ENCODE results near the gene NAIF1.

NAIF1 gene

DNA sequence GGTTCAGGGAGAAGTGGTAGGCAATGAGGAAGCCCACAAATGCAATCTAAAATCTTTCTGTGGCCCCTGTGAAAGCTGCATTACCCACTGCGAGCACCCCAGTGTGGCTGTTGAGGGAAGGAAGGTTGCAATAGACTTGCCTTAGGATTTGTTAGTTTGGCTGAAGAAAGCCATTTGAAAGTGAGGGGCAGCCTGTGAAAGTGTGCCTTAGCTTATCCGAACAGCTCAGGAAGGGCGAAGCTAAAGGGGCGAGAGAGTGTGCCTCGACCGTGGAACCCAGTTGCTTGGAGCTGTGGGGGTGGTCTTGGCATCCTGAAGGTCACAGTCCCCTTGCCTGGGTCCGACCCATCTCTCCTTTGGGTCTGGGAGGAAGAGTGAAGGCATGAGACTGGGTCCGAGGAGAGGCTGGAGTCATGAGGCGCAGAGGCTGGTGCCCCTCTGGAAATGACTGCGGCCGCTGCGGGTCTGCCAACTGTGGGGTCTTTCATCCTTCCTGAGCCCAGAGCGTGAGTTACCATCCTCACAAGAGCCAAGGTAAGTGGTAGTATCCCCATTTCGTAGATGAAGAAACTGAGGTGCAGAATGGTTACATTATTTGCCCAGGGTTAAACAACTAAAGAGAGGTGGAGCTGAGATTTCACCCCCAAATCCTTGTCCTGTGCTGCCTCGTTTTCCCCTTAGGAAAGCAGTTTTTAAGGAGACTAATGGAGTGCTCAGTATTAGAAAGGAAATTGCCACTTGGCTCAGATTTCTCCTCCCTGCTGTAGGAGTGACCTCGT lies 25.3 kb upstream of the NAIF1 start:
- DNase-seq (ENCODE audit: extremely low spot score) = no peak
- ChIA-PET CTCF (interaction anchor here (0.8 to 11.7 kb wide), 12 partner anchors 7 to 149 kb away, joined by 3 to 105 read pairs (median 4); partner anchors contain the start of gene NAIF1), POLR2A (no interaction called here)
- TF ChIP-seq CTCF (IDR thresholded peaks at IDR 0.05; ENCODE audit: control extremely low read depth, extremely low read depth, low read depth, missing control alignments) = no peak

- ChIA-PET CTCF (interaction anchor here (0.8 to 11.7 kb wide), 9 partner anchors 10 to 148 kb away, joined by 3 to 105 read pairs (median 4); partner anchors contain the start of gene NAIF1), POLR2A (no interaction called here)
- no peak for TF ChIP-seq CTCF (IDR thresholded peaks at IDR 0.05; ENCODE audit: control extremely low read depth, extremely low read depth, low read depth, missing control alignments)
- no peak for DNase-seq (ENCODE audit: extremely low spot score)
Measured at GRCh38 chr9:128091571-128091970, 24.5 kb upstream of the NAIF1 start.

GRCh38 chr9:128091144-128091543 lies 24.0 kb upstream of the NAIF1 start:
- POLR2A ChIA-PET = no interaction called here
- no peak for TF ChIP-seq CTCF (IDR thresholded peaks at IDR 0.05; ENCODE audit: control extremely low read depth, extremely low read depth, low read depth, missing control alignments)

DNA sequence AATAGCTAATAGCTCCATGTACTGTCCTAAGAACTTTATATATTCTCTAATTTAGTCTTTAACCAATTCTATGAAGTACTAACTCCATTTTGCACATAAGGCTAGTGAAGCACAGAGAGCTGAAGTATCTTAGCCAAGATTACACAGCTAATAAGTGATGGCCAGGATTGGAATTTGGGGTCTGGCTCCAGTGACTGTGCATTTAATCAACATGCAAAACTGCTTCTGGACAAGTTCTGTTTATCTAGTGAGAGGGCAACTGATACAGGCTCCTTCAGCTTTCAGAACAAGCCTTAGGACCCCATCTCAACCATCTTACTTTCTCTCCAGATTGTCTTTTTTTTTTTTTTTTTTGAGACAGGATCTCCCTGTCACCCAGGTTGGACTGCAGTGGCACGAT lies 22.2 kb upstream of the NAIF1 start:
- TF ChIP-seq CTCF (IDR thresholded peaks at IDR 0.05; ENCODE audit: control extremely low read depth, extremely low read depth, low read depth, missing control alignments) = no peak
- POLR2A ChIA-PET = interaction anchor here (0.6 kb wide), 1 partner anchor 17 kb away, joined by 4 read pairs; no protein-coding TSS in a partner anchor
- CTCF ChIA-PET = interaction anchor here (1.0 to 2.5 kb wide), 4 partner anchors 17 to 35 kb away, joined by 3 to 8 read pairs (median 4); no protein-coding TSS in a partner anchor
- DNase-seq (ENCODE audit: extremely low spot score) = no peak

More at GRCh38 chr9:128091144-128091543, 24.0 kb upstream of the NAIF1 start:
- CTCF ChIA-PET = interaction anchor here (0.8 to 11.7 kb wide), 7 partner anchors 9 to 148 kb away, joined by 3 to 105 read pairs (median 4); partner anchors contain the start of gene NAIF1
- DNase-seq (ENCODE audit: extremely low spot score) = no peak

DNA sequence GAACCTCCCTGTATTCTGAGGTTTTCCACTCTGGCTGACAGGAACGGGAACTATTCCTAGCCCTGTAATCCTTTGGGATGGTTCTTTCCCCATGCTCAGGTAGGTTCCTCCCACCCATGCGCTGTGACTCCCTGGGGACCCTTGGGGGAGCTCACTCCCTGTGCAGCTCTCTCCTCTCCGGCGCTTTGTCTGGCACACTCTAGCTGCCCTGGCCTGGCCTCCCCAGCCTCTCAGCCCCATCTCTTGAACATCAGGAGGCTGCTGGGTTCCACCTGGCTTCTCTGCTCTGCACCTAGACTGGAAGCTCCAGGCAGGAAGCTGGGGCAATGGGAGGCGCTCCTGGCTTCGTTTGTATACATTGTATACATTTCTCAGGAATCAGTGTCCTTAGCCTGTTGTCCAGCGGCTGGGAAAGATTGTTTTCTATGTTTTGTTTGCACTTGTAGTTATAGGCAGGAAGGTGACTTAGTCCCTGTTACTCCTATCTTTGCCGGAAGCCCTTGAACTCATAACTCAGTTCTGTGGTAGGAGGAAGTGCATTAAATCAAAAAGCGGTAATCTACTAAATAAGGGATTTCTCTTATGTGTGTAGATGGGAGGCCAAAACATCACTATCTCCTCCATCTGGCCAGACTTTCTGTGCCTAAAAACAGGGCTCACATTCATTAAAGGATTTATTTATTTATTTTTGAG lies 21.3 kb upstream of the NAIF1 start:
- CTCF ChIA-PET = interaction anchor here (1.0 to 2.5 kb wide), 5 partner anchors 10 to 36 kb away, joined by 3 to 8 read pairs (median 5); no protein-coding TSS in a partner anchor
- TF ChIP-seq CTCF (IDR thresholded peaks at IDR 0.05; ENCODE audit: control extremely low read depth, extremely low read depth, low read depth, missing control alignments) = no peak
- no peak for DNase-seq (ENCODE audit: extremely low spot score)
- POLR2A ChIA-PET = no interaction called here

DNA sequence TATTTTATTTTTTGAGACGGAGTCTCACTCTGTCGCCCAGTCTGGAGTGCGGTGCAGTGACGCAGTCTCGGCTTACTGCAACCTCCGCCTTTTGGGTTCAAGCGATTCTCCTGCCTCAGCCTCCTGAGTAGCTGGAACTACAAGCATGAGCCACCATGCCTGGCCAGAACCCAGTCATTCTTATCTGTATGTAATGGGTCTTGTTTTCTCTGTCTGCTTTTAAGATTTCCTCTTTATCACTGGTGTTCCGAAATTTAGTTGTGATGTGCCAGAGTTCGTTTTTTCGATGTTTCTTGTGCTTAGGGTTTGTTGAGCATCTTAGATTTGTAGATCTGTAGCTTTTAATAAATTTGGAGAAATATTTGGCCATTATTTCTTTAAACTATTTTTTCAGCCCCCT lies 20.1 kb upstream of the NAIF1 start:
- ChIA-PET CTCF (interaction anchor here (0.8 to 2.5 kb wide), 6 partner anchors 9 to 38 kb away, joined by 3 to 8 read pairs (median 4); no protein-coding TSS in a partner anchor), POLR2A (no interaction called here)
- no peak for DNase-seq (ENCODE audit: extremely low spot score)
- TF ChIP-seq CTCF (IDR thresholded peaks at IDR 0.05; ENCODE audit: control extremely low read depth, extremely low read depth, low read depth, missing control alignments) = no peak
